ENCODE results near the gene KRTAP5-11.

Gene KRTAP5-11

GRCh38 chr11:71566081-71566620 is 16.5 kb downstream of the KRTAP5-11 start:
- no peak overlapping the region for H3K4me3 ChIP-seq (ENCODE audit: low read depth, low read length)
- TF ChIP-seq MYC (IDR thresholded peaks at IDR 0.05; ENCODE audit: low read depth, low read length) (no peak), CTCF (IDR thresholded peaks at IDR 0.05; ENCODE audit: low read depth, low read length) (no peak), POLR2A (IDR thresholded peaks at IDR 0.05; ENCODE audit: extremely low read depth, insufficient read length) (no peak)
- TF ChIP-seq, protein P1, sequence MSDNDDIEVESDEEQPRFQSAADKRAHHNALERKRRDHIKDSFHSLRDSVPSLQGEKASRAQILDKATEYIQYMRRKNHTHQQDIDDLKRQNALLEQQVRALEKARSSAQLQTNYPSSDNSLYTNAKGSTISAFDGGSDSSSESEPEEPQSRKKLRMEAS (IDR thresholded peaks at IDR 0.05; ENCODE audit: low read depth, low read length) = no peak
- no peak for DNase-seq (ENCODE audit: low read depth)

DNA sequence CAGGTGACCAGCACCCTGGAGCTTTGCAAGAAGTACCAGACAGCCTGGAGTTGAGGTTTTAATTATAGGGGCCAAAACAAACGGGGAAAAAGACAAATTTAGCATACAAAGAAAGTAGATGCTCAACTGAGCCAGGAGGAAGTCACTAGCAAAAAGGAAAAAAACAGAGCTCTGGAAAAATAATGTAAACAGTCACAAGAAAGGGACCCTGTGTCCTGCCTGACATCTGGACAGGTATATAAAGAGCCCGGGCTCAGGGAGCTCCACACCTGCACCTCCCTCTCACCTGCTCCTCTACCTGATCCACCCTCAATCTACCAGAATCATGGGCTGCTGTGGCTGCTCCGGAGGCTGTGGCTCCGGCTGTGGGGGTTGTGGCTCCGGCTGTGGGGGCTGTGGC is 17.4 kb downstream of the KRTAP5-11 start, which contains the start of gene KRTAP5-10:
TSS of gene KRTAP5-10 (plus strand) at position 301 of the 400 bp plus-strand sequence. CDS start at position 326, 25 bp downstream.
- DNase-seq (ENCODE audit: low read depth) = no peak
- TF ChIP-seq POLR2A (IDR thresholded peaks at IDR 0.05; ENCODE audit: extremely low read depth, insufficient read length) (no peak), MYC (IDR thresholded peaks at IDR 0.05; ENCODE audit: low read depth, low read length) (no peak), CTCF (IDR thresholded peaks at IDR 0.05; ENCODE audit: low read depth, low read length) (no peak)
- TF ChIP-seq, protein P1 (IDR thresholded peaks at IDR 0.05; ENCODE audit: low read depth, low read length) = no peak
- H3K4me3 ChIP-seq (ENCODE audit: low read depth, low read length) = no peak within 1 kb of the TSS

- TF ChIP-seq MYC (IDR thresholded peaks at IDR 0.05; ENCODE audit: low read depth, low read length) (no peak), CTCF (IDR thresholded peaks at IDR 0.05; ENCODE audit: low read depth, low read length) (no peak), POLR2A (IDR thresholded peaks at IDR 0.05; ENCODE audit: extremely low read depth, insufficient read length) (no peak)
- TF ChIP-seq, protein P1 (IDR thresholded peaks at IDR 0.05; ENCODE audit: low read depth, low read length) = no peak
- DNase-seq (ENCODE audit: low read depth) = no peak
- no peak overlapping the region for H3K4me3 ChIP-seq (ENCODE audit: low read depth, low read length)
These were observed 18.2 kb downstream of the KRTAP5-11 start for GRCh38 chr11:71564430-71564829.

- TF ChIP-seq CTCF (IDR thresholded peaks at IDR 0.05; ENCODE audit: low read depth, low read length) (peak; percentile 59), POLR2A (IDR thresholded peaks at IDR 0.05; ENCODE audit: extremely low read depth, insufficient read length) (no peak)
- H3K4me3 ChIP-seq (ENCODE audit: low read depth, low read length) = no peak overlapping the region
- DNase-seq (ENCODE audit: low read depth) = peak; percentile 68
These were observed 19.3 kb downstream of the KRTAP5-11 start for GRCh38 chr11:71563406-71563805.

DNA sequence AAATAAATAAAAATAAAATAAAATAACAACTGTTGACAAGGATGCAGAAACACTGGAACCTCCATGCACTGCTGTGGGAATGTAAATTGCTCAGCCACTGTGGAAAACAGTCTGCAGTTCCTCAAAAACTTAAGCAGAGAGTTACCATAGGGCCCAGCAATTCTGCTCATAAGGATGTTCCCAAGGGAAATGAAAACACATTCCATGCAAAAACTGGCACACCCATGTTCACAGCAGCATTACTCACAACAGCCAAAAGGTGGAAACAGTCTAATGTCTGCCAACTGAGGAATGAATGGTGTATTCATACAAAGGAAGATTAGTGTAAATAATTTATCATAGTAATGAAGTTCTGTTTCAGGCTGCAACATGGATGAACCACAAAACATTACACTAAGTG is 20.6 kb downstream of the KRTAP5-11 start:
- no peak for DNase-seq (ENCODE audit: low read depth)
- no peak overlapping the region for H3K4me3 ChIP-seq (ENCODE audit: low read depth, low read length)
- no peak for TF ChIP-seq CTCF (IDR thresholded peaks at IDR 0.05; ENCODE audit: low read depth, low read length)
- TF ChIP-seq MYC (IDR thresholded peaks at IDR 0.05; ENCODE audit: low read depth, low read length) = no peak
- TF ChIP-seq POLR2A (IDR thresholded peaks at IDR 0.05; ENCODE audit: extremely low read depth, insufficient read length) = no peak
- TF ChIP-seq, protein P1 (IDR thresholded peaks at IDR 0.05; ENCODE audit: low read depth, low read length) = no peak

GRCh38 chr11:71558996-71559395 is 23.7 kb downstream of the KRTAP5-11 start:
- TF ChIP-seq POLR2A (IDR thresholded peaks at IDR 0.05; ENCODE audit: extremely low read depth, insufficient read length) = no peak
- TF ChIP-seq CTCF (IDR thresholded peaks at IDR 0.05; ENCODE audit: low read depth, low read length) = no peak
- TF ChIP-seq MYC (IDR thresholded peaks at IDR 0.05; ENCODE audit: low read depth, low read length) = no peak
- TF ChIP-seq, protein P1 (IDR thresholded peaks at IDR 0.05; ENCODE audit: low read depth, low read length) = no peak
- DNase-seq (ENCODE audit: low read depth) = no peak
- no peak overlapping the region for H3K4me3 ChIP-seq (ENCODE audit: low read depth, low read length)
